ENCODE data around the gene HOXB6. TPM values are rescaled to one million over a fixed set of nuclear protein-coding genes. Genes with fewer than 3 reads are reported as not detected.

Gene HOXB6
- total and polyA plus RNA-seq, 5 donors, result 0.74 to 1.8 (median 1.1) TPM

GRCh38 chr17:48633266-48633677 lies 28.5 kb upstream of the HOXB6 start:
- H3K9me3 ChIP-seq (ENCODE audit: control insufficient read depth, low read length), result no peaks in the 10 kb centered on the region
- H3K27me3 ChIP-seq (ENCODE audit: control insufficient read depth, insufficient read depth), result peaks cover 4% of the 10 kb centered on the region
- no peaks in the 10 kb centered on the region for H3K4me1 ChIP-seq (ENCODE audit: control insufficient read depth, insufficient read depth, low read length)
- 16% methylated on average over 35 of the region's 35 CpGs for WGBS
- intact Hi-C loops (cut with DNase I), result no loop called here
- no peak for ATAC-seq
- no peak overlapping the region for H3K27ac ChIP-seq (ENCODE audit: low read length)
- no peak overlapping the region for H3K4me3 ChIP-seq (ENCODE audit: low read length)
- DNase-seq, result no peak

- H3K4me1 ChIP-seq (ENCODE audit: control insufficient read depth, insufficient read depth, low read length), result no peaks in the 10 kb centered on the region
- WGBS, result 21% methylated on average over 7 of the region's 7 CpGs
- intact Hi-C loops (cut with DNase I), result no loop called here
- H3K9me3 ChIP-seq (ENCODE audit: control insufficient read depth, low read length), result no peaks in the 10 kb centered on the region
- no peak overlapping the region for H3K27ac ChIP-seq (ENCODE audit: low read length)
- ATAC-seq, result no peak
- H3K27me3 ChIP-seq (ENCODE audit: control insufficient read depth, insufficient read depth), result peaks cover 4% of the 10 kb centered on the region
- H3K4me3 ChIP-seq (ENCODE audit: low read length), result no peak overlapping the region
- no peak for DNase-seq
Observed at GRCh38 chr17:48632579-48633265, 27.9 kb upstream of the HOXB6 start.

- H3K27me3 ChIP-seq (ENCODE audit: control insufficient read depth, insufficient read depth), result peaks cover 4% of the 10 kb centered on the region
- no peaks in the 10 kb centered on the region for H3K9me3 ChIP-seq (ENCODE audit: control insufficient read depth, low read length)
- H3K27ac ChIP-seq (ENCODE audit: low read length), result no peak overlapping the region
- no peak overlapping the region for H3K4me3 ChIP-seq (ENCODE audit: low read length)
- ATAC-seq (no peak), DNase-seq (no peak)
- 19% methylated on average over 7 of the region's 7 CpGs for WGBS
- intact Hi-C loops (cut with DNase I), result no loop called here
- no peaks in the 10 kb centered on the region for H3K4me1 ChIP-seq (ENCODE audit: control insufficient read depth, insufficient read depth, low read length)
Observed at GRCh38 chr17:48631693-48632578, 27.1 kb upstream of the HOXB6 start.

GRCh38 chr17:48630925-48631692 lies 26.3 kb upstream of the HOXB6 start:
- no peaks in the 10 kb centered on the region for H3K4me1 ChIP-seq (ENCODE audit: control insufficient read depth, insufficient read depth, low read length)
- DNase-seq (no peak), ATAC-seq (no peak)
- intact Hi-C loops (cut with DNase I), result no loop called here
- H3K4me3 ChIP-seq (ENCODE audit: low read length), result no peak overlapping the region
- H3K27ac ChIP-seq (ENCODE audit: low read length), result no peak overlapping the region
- H3K9me3 ChIP-seq (ENCODE audit: control insufficient read depth, low read length), result no peaks in the 10 kb centered on the region
- 17% methylated on average over 15 of the region's 15 CpGs for WGBS
- peaks cover 4% of the 10 kb centered on the region for H3K27me3 ChIP-seq (ENCODE audit: control insufficient read depth, insufficient read depth)

- Histone ChIP-seq H3K27ac (ENCODE audit: low read length) (no peak overlapping the region), H3K4me3 (ENCODE audit: low read length) (no peak overlapping the region), H3K4me1 (ENCODE audit: control insufficient read depth, insufficient read depth, low read length) (no peaks in the 10 kb centered on the region), H3K9me3 (ENCODE audit: control insufficient read depth, low read length) (no peaks in the 10 kb centered on the region), H3K27me3 (ENCODE audit: control insufficient read depth, insufficient read depth) (no peaks in the 10 kb centered on the region)
- ATAC-seq, result no peak
- 30% methylated on average over 15 of the region's 15 CpGs for WGBS
- no peak for DNase-seq
- intact Hi-C loops (cut with DNase I), result no loop called here
Observed at GRCh38 chr17:48630009-48630924, 25.5 kb upstream of the HOXB6 start.

GRCh38 chr17:48629411-48629759 lies 24.6 kb upstream of the HOXB6 start:
- H3K4me1 ChIP-seq (ENCODE audit: control insufficient read depth, insufficient read depth, low read length), result peaks cover 3% of the 10 kb centered on the region
- ATAC-seq (no peak), DNase-seq (no peak)
- intact Hi-C loops (cut with DNase I), result loop anchor here in 1 of 4 donors (10.0 kb wide), 1 partner anchor 485 kb away; no protein-coding TSS in a partner anchor
- WGBS, result 12% methylated on average over 5 of the region's 5 CpGs
- H3K9me3 ChIP-seq (ENCODE audit: control insufficient read depth, low read length), result no peaks in the 10 kb centered on the region
- H3K4me3 ChIP-seq (ENCODE audit: low read length), result no peak overlapping the region
- H3K27ac ChIP-seq (ENCODE audit: low read length), result no peak overlapping the region
- H3K27me3 ChIP-seq (ENCODE audit: control insufficient read depth, insufficient read depth), result no peaks in the 10 kb centered on the region

- no peak for DNase-seq
- intact Hi-C loops (cut with DNase I), result loop anchor here in 1 of 4 donors (10.0 kb wide), 1 partner anchor 484 kb away; no protein-coding TSS in a partner anchor
- H3K4me3 ChIP-seq (ENCODE audit: low read length), result no peak overlapping the region
- no peaks in the 10 kb centered on the region for H3K27me3 ChIP-seq (ENCODE audit: control insufficient read depth, insufficient read depth)
- H3K9me3 ChIP-seq (ENCODE audit: control insufficient read depth, low read length), result no peaks in the 10 kb centered on the region
- ATAC-seq, result no peak
- H3K4me1 ChIP-seq (ENCODE audit: control insufficient read depth, insufficient read depth, low read length), result peaks cover 3% of the 10 kb centered on the region
- H3K27ac ChIP-seq (ENCODE audit: low read length), result no peak overlapping the region
- 18% methylated on average over 5 of the region's 5 CpGs for WGBS
Observed at GRCh38 chr17:48628649-48629410, 24.0 kb upstream of the HOXB6 start.

GRCh38 chr17:48627623-48628521 lies 23.1 kb upstream of the HOXB6 start:
- Histone ChIP-seq H3K27ac (ENCODE audit: low read length) (no peak overlapping the region), H3K4me1 (ENCODE audit: control insufficient read depth, insufficient read depth, low read length) (peaks cover 3% of the 10 kb centered on the region), H3K27me3 (ENCODE audit: control insufficient read depth, insufficient read depth) (no peaks in the 10 kb centered on the region), H3K4me3 (ENCODE audit: low read length) (no peak overlapping the region), H3K9me3 (ENCODE audit: control insufficient read depth, low read length) (no peaks in the 10 kb centered on the region)
- WGBS, result 16% methylated on average over 27 of the region's 27 CpGs
- intact Hi-C loops (cut with DNase I), result loop anchor here in 1 of 4 donors (10.0 kb wide), 1 partner anchor 483 kb away; no protein-coding TSS in a partner anchor
- no peak for DNase-seq
- ATAC-seq, result no peak

GRCh38 chr17:48627118-48627597 lies 22.4 kb upstream of the HOXB6 start:
- no peak for ATAC-seq
- peaks cover 3% of the 10 kb centered on the region for H3K4me1 ChIP-seq (ENCODE audit: control insufficient read depth, insufficient read depth, low read length)
- H3K27me3 ChIP-seq (ENCODE audit: control insufficient read depth, insufficient read depth), result no peaks in the 10 kb centered on the region
- H3K27ac ChIP-seq (ENCODE audit: low read length), result no peak overlapping the region
- no peaks in the 10 kb centered on the region for H3K9me3 ChIP-seq (ENCODE audit: control insufficient read depth, low read length)
- H3K4me3 ChIP-seq (ENCODE audit: low read length), result no peak overlapping the region
- intact Hi-C loops (cut with DNase I), result loop anchor here in 1 of 4 donors (10.0 kb wide), 1 partner anchor 482 kb away; no protein-coding TSS in a partner anchor
- no peak for DNase-seq
- 17% methylated on average over 5 of the region's 5 CpGs for WGBS

Measured in right cardiac atrium (tissue), 5 donors.